OCI-LY7 (cell line): ENCODE measurements around the gene DCAF5. TPM values are rescaled to one million over a fixed set of nuclear protein-coding genes. Genes with fewer than 3 reads are reported as not detected.

Experiments used
- BruUV-seq: library from RNA; stranded (reverse); fragments of 400-500 nt; replicated peaks from 2 replicates; lab custom pipeline; 2021; lab: Mats Ljungman, UMichigan
- CTCF ChIA-PET: fragments of 300-600 bp; sonication (Branson Sonifier 250); formaldehyde crosslinking; loops from one replicate; lab custom pipeline; 2022; ENCODE audit warnings: antibody characterized with exemption; ENCODE audit not compliant: unreplicated experiment; lab: Charles Lee
- POLR2A ChIA-PET: fragments of 300-600 bp; sonication (Branson Sonifier 250); formaldehyde crosslinking; loops from one replicate; lab custom pipeline; 2022; ENCODE audit warnings: antibody characterized with exemption; lab: Charles Lee
- DNase-seq: peaks from one replicate; pipeline ENCODE4 v3.0.0-alpha.2; 2015; ENCODE audit warnings: low spot score
- H2AFZ ChIP-seq: fragments of 200-600 bp; sonication (generic), shearing (Covaris generic); 2 replicates; pipeline ENCODE4 v1.6.1; 2014; ENCODE audit warnings: mild to moderate bottlenecking, antibody characterized with exemption, low read length, moderate library complexity
- H3K27ac ChIP-seq: fragments of 200-600 bp; sonication (generic); 2 replicates; pipeline ENCODE4 v1.5.1; 2014; ENCODE audit warnings: mixed run types, low read depth, mild to moderate bottlenecking, moderate library complexity, low read length, inconsistent platforms; ENCODE audit not compliant: poor library complexity, severe bottlenecking
- H3K36me3 ChIP-seq: fragments of 200-600 bp; sonication (generic); 2 replicates; pipeline ENCODE4 v1.6.1; 2014; ENCODE audit warnings: mild to moderate bottlenecking, antibody characterized with exemption, low read length, moderate library complexity, mixed read lengths; ENCODE audit not compliant: insufficient read depth
- H3K4me1 ChIP-seq: fragments of 200-600 bp; sonication (generic); 2 replicates; pipeline ENCODE4 v1.5.1; 2014; ENCODE audit warnings: mild to moderate bottlenecking, low read length; ENCODE audit not compliant: insufficient read depth, poor library complexity, severe bottlenecking
- H3K4me2 ChIP-seq: fragments of 200-600 bp; sonication (generic); 2 replicates; pipeline ENCODE4 v1.6.1; 2014; ENCODE audit warnings: mild to moderate bottlenecking, low read length
- H3K4me3 ChIP-seq: fragments of 200-600 bp; sonication (generic); 2 replicates; pipeline ENCODE4 v1.5.1; 2014; ENCODE audit warnings: mild to moderate bottlenecking, low read depth, low read length; ENCODE audit not compliant: poor library complexity, severe bottlenecking
- H3K79me2 ChIP-seq: fragments of 200-600 bp; sonication (generic); 2 replicates; pipeline ENCODE4 v1.6.1; 2016; ENCODE audit warnings: low read depth, mild to moderate bottlenecking, low read length, moderate library complexity, mixed read lengths; ENCODE audit not compliant: insufficient read depth
- H3K9me2 ChIP-seq: fragments of 200-600 bp; sonication (generic); 2 replicates; pipeline ENCODE4 v1.6.1; 2016; ENCODE audit warnings: mild to moderate bottlenecking, low read length, mixed read lengths; ENCODE audit not compliant: insufficient read depth
- H3K9me3 ChIP-seq: fragments of 200-600 bp; sonication (generic); 2 replicates; pipeline ENCODE4 v1.6.1; 2014; ENCODE audit warnings: mild to moderate bottlenecking, mixed run types, low read length, mixed read lengths
- H4K20me1 ChIP-seq: fragments of 200-600 bp; sonication (generic); 2 replicates; pipeline ENCODE4 v1.6.1; 2014; ENCODE audit warnings: mild to moderate bottlenecking, antibody characterized with exemption, low read length, moderate library complexity, mixed read lengths; ENCODE audit not compliant: insufficient read depth
- EZH2phosphoT487 ChIP-seq: fragments of 200-600 bp; sonication (generic); IDR thresholded peaks from 2 replicates; pipeline ENCODE4 v1.6.1; 2018; ENCODE audit warnings: low read depth, borderline replicate concordance, mild to moderate bottlenecking, mixed run types, antibody characterized with exemption, low read length, moderate library complexity, mixed read lengths
- intact Hi-C: fragments of 100-400 bp; cut with micrococcal nuclease; formaldehyde crosslinking; loops from one replicate; pipeline ENCODE4 v1.10.0; 2022; ENCODE audit not compliant: unreplicated experiment
- total RNA-seq, 2 experiments: library from RNA; depleted of rRNA in 1 of 2; stranded (reverse); fragments of >200 nt in 1 of 2; shearing (Covaris generic) in 1 of 2; gene quantifications; 2 replicates each; pipeline ENCODE4 v1.2.3, GENCODE V29; 2014 to 2022
- TF ChIP-seq, protein P1 (sequence below): fragments of 200-600 bp; sonication (generic); conservative IDR thresholded peaks from 2 replicates; pipeline ENCODE4 v1.5.1; 2014; ENCODE audit warnings: mild to moderate bottlenecking, antibody characterized with exemption, low read length, moderate library complexity, mixed read lengths

Gene DCAF5
- total RNA-seq, 2 experiments from 2014 or later: 23.1 to 46.0 TPM

DNA sequence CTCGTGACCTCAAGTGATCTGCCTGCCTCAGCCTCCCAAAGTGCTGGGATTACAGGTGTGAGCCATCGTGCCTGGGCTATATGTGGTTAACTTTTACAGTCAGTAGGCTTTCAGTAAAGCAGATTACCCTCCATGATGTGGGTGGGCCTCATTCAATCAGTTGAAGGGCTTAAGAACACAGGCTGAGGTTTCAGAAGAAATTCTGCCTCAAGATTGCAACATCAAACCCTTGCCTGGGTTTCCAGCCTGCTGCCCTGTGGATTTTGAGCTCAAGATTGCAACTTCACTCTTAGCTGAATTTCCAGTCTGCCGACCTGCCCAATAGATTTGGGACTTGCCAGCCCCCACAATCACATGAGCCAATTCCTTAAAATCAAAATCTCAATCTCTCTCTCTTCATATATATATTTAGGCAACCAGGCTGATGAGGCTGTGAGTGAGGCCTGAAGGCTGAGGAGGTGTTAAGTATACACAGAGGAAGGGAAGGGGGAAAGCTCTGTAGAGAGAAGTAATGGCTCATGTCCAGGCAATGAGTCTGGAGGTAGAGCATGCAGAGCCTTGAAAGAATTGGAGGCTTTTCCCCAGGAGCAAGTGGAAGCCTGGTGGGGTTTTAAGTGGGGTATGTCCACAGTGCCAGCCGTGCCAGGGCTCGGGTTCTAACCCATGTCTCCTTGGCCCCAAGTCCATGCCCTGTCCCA, 140.5 kb downstream of the DCAF5 start:
- H3K9me2 ChIP-seq: no peaks in the 10 kb centered on the region
- no peak for DNase-seq
- TF ChIP-seq, protein P1, sequence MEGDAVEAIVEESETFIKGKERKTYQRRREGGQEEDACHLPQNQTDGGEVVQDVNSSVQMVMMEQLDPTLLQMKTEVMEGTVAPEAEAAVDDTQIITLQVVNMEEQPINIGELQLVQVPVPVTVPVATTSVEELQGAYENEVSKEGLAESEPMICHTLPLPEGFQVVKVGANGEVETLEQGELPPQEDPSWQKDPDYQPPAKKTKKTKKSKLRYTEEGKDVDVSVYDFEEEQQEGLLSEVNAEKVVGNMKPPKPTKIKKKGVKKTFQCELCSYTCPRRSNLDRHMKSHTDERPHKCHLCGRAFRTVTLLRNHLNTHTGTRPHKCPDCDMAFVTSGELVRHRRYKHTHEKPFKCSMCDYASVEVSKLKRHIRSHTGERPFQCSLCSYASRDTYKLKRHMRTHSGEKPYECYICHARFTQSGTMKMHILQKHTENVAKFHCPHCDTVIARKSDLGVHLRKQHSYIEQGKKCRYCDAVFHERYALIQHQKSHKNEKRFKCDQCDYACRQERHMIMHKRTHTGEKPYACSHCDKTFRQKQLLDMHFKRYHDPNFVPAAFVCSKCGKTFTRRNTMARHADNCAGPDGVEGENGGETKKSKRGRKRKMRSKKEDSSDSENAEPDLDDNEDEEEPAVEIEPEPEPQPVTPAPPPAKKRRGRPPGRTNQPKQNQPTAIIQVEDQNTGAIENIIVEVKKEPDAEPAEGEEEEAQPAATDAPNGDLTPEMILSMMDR: no peak
- TF ChIP-seq EZH2phosphoT487: no peak
- POLR2A ChIA-PET: interaction anchor here (1.6 kb wide), 1 partner anchor 23 kb away, joined by 3 read pairs; no protein-coding TSS in a partner anchor
- intact Hi-C loops: loop anchor here (10.0 kb wide), 1 partner anchor 98 kb away; no protein-coding TSS in a partner anchor
- H3K4me2 ChIP-seq: no peak overlapping the region
- CTCF ChIA-PET: no interaction called here
- no TSS peak for BruUV-seq
- H3K79me2 ChIP-seq: no peaks in the 10 kb centered on the region
- H2AFZ ChIP-seq: no peak overlapping the region
- H3K4me3 ChIP-seq: no peak overlapping the region
- no peak overlapping the region for H3K27ac ChIP-seq
- no peaks in the 10 kb centered on the region for H3K4me1 ChIP-seq
- no peaks in the 10 kb centered on the region for H3K36me3 ChIP-seq
- no peaks in the 10 kb centered on the region for H3K9me3 ChIP-seq
- H4K20me1 ChIP-seq: no peaks in the 10 kb centered on the region

DNA sequence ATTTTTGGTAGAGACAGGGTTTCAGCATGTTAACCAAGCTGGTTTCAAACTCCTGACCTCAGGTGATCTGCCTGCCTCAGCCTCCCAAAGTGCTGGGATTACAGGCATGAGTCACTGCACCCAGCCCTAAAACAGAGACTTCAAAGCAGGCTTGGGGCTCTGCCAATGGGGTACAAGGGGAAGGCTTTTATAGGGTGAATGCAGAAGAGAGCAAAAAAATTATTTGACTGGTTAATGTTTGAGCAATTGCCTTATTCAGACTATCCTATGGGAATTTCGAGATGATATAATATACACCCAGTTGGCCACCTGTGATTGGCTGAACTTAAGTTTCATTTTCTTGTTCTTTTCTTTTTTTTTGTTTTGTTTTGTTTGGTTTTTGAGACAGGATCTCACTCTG, 142.3 kb downstream of the DCAF5 start:
- ChIA-PET CTCF (no interaction called here), POLR2A (no interaction called here)

More for the DNA sequence above, 142.3 kb downstream of the DCAF5 start:
- no peaks in the 10 kb centered on the region for H4K20me1 ChIP-seq
- H3K4me1 ChIP-seq: no peaks in the 10 kb centered on the region
- no TSS peak for BruUV-seq
- intact Hi-C loops: loop anchor here (10.0 kb wide), 1 partner anchor 96 kb away; no protein-coding TSS in a partner anchor
- no peak overlapping the region for H3K4me2 ChIP-seq
- H3K9me3 ChIP-seq: no peaks in the 10 kb centered on the region
- no peaks in the 10 kb centered on the region for H3K9me2 ChIP-seq
- H3K27ac ChIP-seq: no peak overlapping the region
- H3K79me2 ChIP-seq: no peaks in the 10 kb centered on the region
- no peak overlapping the region for H2AFZ ChIP-seq
- H3K36me3 ChIP-seq: no peaks in the 10 kb centered on the region
- H3K4me3 ChIP-seq: no peak overlapping the region
- no peak for TF ChIP-seq EZH2phosphoT487
- TF ChIP-seq, protein P1: no peak
- DNase-seq: no peak
